NCI-H774 (cell line): ENCODE data around the gene CCDC170.
"Not testable (repeated sequence)": the region's sequence is repeated elsewhere in the genome, so short reads cannot be mapped to it uniquely, and the experiment has no call there.

Source experiments
- DNase-seq: peaks from one replicate; lab custom pipeline; 2025; lab: John Stamatoyannopoulos, UW

The CCDC170 gene

GRCh38 chr6:151493161-151493803 lies 535 bp upstream of the CCDC170 start:
- DNase-seq = no peak

GRCh38 chr6:151494235-151494935 lies 568 bp downstream of the CCDC170 start:
- peak; percentile 45 for DNase-seq

- no peak for DNase-seq
Observed at GRCh38 chr6:151494936-151495320, 1.1 kb downstream of the CCDC170 start.

- no peak for DNase-seq
Observed at GRCh38 chr6:151495380-151495779, 1.6 kb downstream of the CCDC170 start.

- DNase-seq = no peak
Observed at GRCh38 chr6:151497905-151498304, 4.1 kb downstream of the CCDC170 start.

- DNase-seq = no peak
Observed at GRCh38 chr6:151498327-151498726, 4.5 kb downstream of the CCDC170 start.

GRCh38 chr6:151499551-151499950 lies 5.7 kb downstream of the CCDC170 start:
- DNase-seq = no peak

- no peak for DNase-seq
Observed at GRCh38 chr6:151501511-151502136, 7.8 kb downstream of the CCDC170 start.

- no peak for DNase-seq
Observed at GRCh38 chr6:151502499-151502898, 8.7 kb downstream of the CCDC170 start.

GRCh38 chr6:151506761-151507160 lies 12.9 kb downstream of the CCDC170 start:
- no peak for DNase-seq

GRCh38 chr6:151509048-151509447 lies 15.2 kb downstream of the CCDC170 start:
- no peak for DNase-seq

GRCh38 chr6:151512481-151512880 lies 18.7 kb downstream of the CCDC170 start:
- DNase-seq = no peak

- DNase-seq = no peak
Observed at GRCh38 chr6:151514000-151514730, 20.3 kb downstream of the CCDC170 start.

- DNase-seq = not testable (repeated sequence)
Observed at GRCh38 chr6:151518992-151519391, 25.2 kb downstream of the CCDC170 start.

GRCh38 chr6:151523034-151523433 lies 29.2 kb downstream of the CCDC170 start:
- no peak for DNase-seq

GRCh38 chr6:151524059-151524458 lies 30.2 kb downstream of the CCDC170 start:
- no peak for DNase-seq

GRCh38 chr6:151534576-151534975 lies 40.8 kb downstream of the CCDC170 start:
- DNase-seq = no peak

GRCh38 chr6:151535476-151536187 lies 41.8 kb downstream of the CCDC170 start:
- no peak for DNase-seq

GRCh38 chr6:151536188-151536479 lies 42.3 kb downstream of the CCDC170 start:
- no peak for DNase-seq

- no peak for DNase-seq
Observed at GRCh38 chr6:151537556-151537955, 43.7 kb downstream of the CCDC170 start.

- no peak for DNase-seq
Observed at GRCh38 chr6:151539506-151540268, 45.9 kb downstream of the CCDC170 start.
